CD1c-positive myeloid dendritic cell (primary cell): Measurements from ENCODE around the gene ENG.

Source experiments
- DNase-seq: peaks from one replicate; pipeline ENCODE4 v3.0.0-alpha.2; 2016; ENCODE audit errors: extremely low spot score

Gene ENG

DNA sequence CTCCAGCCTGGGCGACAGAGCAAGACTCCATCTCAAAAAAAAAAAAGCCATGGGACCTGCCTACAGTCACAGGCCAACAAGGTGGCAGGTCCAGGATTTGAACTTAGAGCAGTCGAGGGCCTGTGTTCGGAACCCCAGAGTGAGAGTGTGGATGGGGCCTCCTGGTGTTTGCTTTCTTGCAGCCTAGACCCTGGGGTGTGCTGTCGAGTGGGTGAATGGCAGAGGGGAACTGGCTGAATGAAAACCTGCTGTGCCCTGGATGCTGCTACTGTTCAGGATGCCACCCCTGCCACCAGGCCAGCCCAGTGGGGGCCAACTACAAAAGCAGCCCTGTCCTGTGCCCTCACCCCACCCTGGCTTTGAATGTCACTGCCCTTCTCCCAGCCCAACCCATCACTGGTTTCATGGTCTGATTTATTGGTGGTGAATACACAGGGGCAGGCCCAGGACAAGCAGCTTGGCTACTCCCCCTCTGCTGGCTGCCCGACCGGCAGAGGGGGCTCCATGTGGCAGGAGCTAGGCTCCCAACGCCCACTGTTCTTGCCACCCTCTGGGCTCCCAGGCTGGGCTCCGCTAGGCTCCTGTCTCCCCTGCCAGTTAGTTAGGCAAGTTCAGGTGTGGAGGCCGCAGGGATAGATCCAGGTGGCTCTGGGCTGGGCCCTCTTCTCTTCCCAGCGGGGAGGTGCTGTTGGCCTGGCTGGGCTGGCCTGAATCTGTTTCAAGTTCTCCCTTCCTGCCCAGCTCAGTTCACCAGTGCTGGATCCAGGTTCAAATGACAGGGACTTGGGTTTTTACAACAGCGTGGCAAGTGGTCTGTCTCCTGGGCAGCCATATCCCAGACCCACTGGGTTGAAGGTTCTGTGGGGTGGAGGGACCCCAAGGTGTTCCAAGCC, 39.6 kb downstream of the ENG start:
- no peak for DNase-seq

DNA sequence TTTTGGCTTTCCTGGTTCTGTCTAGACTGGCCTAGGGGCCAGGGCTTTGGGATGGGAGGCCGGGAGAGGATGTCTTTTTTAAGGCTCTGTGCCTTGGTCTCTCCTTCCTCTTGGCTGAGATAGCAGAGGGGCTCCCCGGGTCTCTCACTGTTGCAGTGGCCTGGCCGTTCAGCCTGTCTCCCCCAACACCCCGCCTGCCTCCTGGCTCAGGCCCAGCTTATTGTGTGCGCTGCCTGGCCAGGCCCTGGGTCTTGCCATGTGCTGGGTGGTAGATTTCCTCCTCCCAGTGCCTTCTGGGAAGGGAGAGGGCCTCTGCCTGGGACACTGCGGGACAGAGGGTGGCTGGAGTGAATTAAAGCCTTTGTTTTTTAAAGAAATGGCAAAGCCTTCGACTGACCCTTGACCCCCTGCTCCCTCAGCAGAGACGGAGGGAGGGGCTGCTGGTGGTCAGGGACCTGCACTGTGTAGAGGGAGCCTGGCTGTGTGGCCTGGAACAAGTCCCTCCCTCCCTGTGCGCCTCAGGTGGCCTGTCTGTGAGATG, 40.7 kb downstream of the ENG start:
- no peak for DNase-seq

DNA sequence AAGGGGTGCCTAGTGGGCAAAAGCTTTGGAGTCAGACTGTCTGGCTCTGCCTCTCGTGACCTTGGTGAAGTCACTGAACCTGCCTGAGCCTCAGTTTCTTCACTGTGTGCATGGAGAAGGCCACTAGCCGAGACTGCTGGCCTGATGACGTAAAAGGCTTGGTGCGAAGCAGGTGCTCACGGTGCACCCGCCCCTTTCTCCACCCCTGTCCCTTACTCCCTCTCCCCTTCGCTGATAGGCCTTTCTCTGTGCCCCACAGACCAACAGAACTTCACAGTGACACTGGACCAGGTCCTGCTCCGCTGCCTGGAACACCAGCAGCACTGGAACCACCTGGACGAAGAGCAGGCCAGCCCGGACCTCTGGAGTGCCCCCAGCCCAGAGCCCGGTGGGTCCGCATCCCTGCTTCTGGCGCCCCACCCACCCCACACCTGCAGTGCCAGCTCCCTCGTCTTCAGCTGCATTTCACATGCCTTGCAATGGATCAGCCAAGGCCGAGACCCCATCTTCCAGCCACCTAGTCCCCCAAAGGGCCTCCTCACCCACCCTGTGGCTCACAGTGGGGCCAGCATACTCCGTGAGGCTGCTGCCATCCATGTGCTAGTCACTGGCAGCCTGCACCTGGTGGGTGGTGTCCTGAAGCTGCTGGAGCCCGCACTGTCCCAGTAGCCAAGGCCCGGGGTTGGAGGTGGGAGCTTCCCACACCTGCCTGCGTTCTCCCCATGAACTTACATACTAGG, 41.4 kb downstream of the ENG start:
- no peak for DNase-seq

GRCh38 chr9:127812011-127812410, 42.4 kb downstream of the ENG start:
- DNase-seq, result no peak

DNA sequence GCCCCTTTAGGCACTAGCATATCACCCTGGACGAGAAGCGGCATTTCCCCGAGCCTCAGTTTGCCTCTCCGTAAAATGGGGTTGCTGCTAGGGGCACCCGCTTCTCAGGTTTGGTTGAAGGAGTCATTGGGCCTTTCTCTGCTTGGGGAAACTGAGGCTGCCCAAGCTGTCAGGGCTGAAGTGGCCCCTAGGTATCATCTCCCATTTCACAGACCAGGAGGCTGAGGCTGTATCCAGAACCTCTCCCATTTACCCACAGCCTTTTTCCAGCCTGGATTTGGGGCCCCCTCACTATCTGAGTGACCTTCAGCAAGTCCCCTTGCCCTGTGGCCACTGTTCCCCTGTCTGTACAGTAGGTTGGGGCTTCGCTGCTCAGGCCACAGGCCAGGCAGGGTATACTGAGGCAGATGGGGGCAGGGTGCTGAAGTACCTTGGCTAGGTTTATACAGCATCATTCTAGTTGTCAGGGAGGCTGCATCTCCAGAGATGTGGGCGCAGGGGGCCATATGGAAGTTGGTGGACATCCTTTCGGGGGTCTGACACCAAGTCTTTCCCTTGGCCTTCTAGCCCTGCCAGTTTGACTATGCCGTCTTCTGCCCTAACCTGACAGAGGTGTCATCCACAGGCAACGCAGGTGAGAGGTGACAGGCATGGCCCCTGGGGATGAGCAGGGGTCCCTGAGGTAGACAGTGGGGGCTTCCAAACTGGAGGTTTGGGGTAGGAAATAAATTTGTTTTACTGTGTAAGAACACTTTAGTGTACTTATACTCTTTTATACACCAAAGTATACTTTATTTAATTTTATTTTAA, 43.9 kb downstream of the ENG start:
- no peak for DNase-seq

- peak; percentile 10 for DNase-seq
Measured at GRCh38 chr9:127809540-127810377, 44.7 kb downstream of the ENG start.

DNA sequence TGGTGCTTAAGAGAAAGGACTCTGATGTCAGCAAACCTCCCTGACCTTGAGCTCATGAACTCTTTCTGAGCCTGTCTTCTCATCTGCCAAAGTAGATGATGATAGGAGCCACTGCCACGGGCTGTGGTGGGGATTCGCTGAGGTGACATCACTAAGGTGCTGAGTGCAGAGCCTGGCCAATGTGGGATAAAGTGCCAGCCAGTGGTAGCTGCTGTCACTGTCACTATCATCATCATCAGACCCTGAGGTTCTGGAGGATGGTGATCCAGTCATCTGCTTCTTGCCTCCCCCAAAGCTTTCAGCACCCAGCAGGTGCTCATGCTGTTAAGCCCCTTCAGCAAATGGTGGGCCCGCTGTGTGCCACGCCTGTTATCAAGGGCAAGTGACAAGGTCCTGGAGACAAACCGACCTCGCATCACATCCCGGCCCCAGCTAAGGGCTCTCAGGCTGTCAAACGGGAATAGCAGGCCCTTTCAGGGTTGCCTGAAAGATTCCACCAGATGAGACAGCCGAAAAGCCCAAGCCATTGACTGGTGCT, 45.4 kb downstream of the ENG start:
- DNase-seq, result no peak

DNA sequence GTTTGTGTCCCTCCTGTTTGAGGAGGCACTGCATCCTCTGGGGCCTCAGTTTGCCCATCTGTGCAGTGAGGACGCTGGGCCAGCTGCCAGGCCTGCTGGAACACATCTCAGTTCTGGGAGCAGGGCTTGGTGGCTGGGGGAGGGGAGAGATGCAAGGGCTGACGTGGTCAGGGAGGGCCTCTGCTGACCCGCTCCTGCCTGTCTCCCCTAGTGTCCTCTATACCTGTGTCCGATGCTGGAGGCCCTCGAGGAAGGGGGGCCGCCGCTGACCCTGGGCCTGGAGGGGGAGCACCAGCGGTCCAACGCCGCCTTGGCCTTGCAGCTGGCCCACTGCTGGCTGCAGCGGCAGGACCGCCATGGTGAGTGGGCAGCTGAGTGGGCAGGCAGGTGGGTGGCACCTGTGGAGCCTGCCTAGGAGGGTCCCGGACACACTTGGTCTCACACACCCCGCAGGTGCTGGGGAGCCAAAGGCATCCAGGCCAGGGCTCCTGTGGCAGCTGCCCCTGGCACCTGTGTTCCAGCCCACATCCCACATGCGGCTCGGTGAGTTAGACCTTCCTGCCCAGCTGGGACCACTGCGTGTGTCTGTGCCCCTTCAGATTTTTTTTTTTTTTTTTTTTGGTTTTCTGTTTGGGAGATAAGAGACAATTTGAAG, 46.0 kb downstream of the ENG start:
- no peak for DNase-seq

DNA sequence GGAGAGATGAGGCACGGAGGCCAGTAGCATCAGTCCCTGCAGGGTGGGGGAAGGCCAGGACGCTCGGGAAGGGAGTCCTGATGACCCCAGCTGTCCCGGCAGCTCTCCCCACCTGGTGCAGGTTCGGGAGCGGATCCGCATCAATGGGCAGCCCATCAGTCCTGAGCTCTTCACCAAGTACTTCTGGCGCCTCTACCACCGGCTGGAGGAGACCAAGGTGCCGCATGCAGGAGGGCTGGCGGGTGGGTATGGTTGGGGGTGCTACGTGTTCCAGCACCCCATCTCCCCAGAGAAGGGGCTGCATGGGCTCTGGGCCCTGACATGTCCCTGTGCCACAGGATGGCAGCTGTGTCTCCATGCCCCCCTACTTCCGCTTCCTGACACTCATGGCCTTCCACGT, 47.6 kb downstream of the ENG start:
- DNase-seq, result no peak

GRCh38 chr9:127805620-127806019, 48.8 kb downstream of the ENG start:
- peak; percentile 28 for DNase-seq

GRCh38 chr9:127803507-127804352, 50.7 kb downstream of the ENG start:
- DNase-seq, result peak; percentile 36

DNA sequence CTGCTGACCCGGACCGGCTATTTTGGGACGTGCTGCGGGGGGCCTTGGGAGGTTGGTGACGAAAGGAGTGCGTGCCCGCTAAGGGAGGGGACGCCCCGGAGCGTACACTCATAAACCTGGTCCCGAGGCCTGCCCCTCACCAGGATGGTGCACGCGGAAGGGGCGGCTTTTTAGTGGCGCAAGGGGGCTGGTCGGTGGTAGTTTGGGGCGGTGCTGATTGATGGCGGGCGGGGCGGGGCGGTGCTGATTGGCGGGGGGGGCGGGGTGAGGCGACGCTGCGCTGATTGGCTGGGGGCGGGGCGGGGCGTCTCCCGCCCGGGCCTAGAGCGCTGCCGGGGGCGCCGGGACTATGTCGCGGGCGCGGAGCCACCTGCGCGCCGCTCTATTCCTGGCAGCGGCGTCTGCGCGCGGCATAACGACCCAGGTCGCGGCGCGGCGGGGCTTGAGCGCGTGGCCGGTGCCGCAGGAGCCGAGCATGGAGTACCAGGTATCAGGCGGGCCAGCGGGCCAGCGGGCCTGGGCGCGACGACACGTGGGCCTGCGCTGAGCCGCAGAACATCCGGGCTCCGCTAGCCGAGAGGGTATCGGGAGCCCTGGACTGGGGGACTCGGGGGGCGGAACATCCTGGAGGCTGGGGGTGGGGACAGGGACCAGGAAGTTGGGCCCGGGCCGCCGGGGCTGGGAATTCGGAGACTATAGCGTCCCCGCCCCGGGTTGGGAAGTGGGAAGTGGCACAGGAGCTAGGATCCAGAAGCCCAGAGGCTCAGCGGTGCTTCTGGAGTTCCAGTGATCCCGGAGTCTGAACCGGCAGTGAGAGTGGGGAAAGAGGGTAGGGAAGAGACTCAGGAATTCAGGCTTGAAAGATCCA, 51.6 kb downstream of the ENG start, which contains the start of gene FPGS:
Gene FPGS (plus strand): TSS at position 307 of the 868 bp plus-strand sequence. CDS start 43 bp downstream, at position 350.
- DNase-seq, result peak; percentile 85

- peak; percentile 84 for DNase-seq
Measured at GRCh38 chr9:127801955-127802575, 52.4 kb downstream of the ENG start.

DNA sequence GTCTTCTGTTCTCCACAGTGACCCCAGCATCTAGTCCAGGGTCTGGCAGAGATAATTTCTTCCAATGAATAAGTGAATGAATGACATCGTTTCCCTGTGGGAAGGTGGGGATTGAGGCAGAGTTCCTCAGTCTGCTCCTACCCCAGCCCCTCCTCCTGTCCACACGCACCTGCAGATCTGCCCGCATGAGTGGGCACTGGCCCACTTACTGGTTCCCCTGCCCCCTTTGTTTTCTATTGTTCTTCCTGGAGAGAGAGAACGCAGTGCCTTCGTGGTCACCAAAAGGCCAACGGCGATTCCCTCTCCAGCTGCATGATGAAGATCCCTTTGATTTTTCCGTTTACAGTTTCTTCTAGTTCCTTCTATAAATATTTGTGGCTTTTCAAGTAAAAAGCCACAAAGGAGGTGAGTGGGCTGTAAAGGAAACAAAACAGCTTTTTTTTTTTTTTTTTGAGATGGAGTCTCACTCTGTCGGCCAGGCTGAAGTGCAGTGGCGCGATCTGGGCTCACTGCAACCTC, 57.5 kb downstream of the ENG start:
- peak; percentile 40 for DNase-seq

GRCh38 chr9:127796225-127796813, 58.1 kb downstream of the ENG start:
- DNase-seq, result no peak

GRCh38 chr9:127794001-127794791, 60.3 kb downstream of the ENG start:
- no peak for DNase-seq
